HG03432 (cell line): ENCODE measurements around the gene NMNAT1.
"Not testable (repeated sequence)": the region's sequence is repeated elsewhere in the genome, so short reads cannot be mapped to it uniquely, and the experiment has no call there.

ENCODE experiments used
- ATAC-seq: cut with Tn5 transposase; IDR thresholded peaks from one replicate; pipeline ENCODE4 v1.9.1; 2021; ENCODE audit warnings: mild to moderate bottlenecking, moderate library complexity; ENCODE audit not compliant: unreplicated experiment

Gene NMNAT1

GRCh38 chr1:9942939-9943788 is at the start of gene NMNAT1, which contains the start of gene LZIC:
TSS of gene NMNAT1 (plus strand) at chr1:9943475. CDS start at chr1:9972074, 28,599 bp downstream.
TSS of gene LZIC (minus strand) at chr1:9943391. CDS start at chr1:9936619, 6,772 bp downstream.
- ATAC-seq, result peak; percentile 97

GRCh38 chr1:9894115-9894514 is 49.2 kb upstream of the NMNAT1 start:
- no peak for ATAC-seq

- ATAC-seq, result no peak
These were observed 42.9 kb upstream of the NMNAT1 start for GRCh38 chr1:9900142-9901043.

GRCh38 chr1:9901148-9902059 is 41.9 kb upstream of the NMNAT1 start:
- ATAC-seq, result no peak

- no peak for ATAC-seq
These were observed 41.2 kb upstream of the NMNAT1 start for GRCh38 chr1:9902060-9902452.

GRCh38 chr1:9903801-9904527 is 39.3 kb upstream of the NMNAT1 start:
- no peak for ATAC-seq

- ATAC-seq, result no peak
These were observed 38.7 kb upstream of the NMNAT1 start for GRCh38 chr1:9904596-9904995.

- ATAC-seq, result no peak
These were observed 38.3 kb upstream of the NMNAT1 start for GRCh38 chr1:9905010-9905409.

GRCh38 chr1:9906466-9906865 is 36.8 kb upstream of the NMNAT1 start:
- ATAC-seq, result no peak

GRCh38 chr1:9907441-9907840 is 35.8 kb upstream of the NMNAT1 start:
- no peak for ATAC-seq

- no peak for ATAC-seq
These were observed 34.4 kb upstream of the NMNAT1 start for GRCh38 chr1:9908871-9909233.

GRCh38 chr1:9909234-9910046 is 33.8 kb upstream of the NMNAT1 start:
- ATAC-seq, result peak; percentile 16

GRCh38 chr1:9910076-9910422 is 33.2 kb upstream of the NMNAT1 start, which contains the start of gene CTNNBIP1:
TSS of gene CTNNBIP1 (minus strand) at chr1:9910269. CDS start at chr1:9872064, 38,205 bp downstream.
- peak; percentile 79 for ATAC-seq

GRCh38 chr1:9910423-9911178 is 32.7 kb upstream of the NMNAT1 start:
- ATAC-seq, result peak; percentile 90

- ATAC-seq, result no peak
These were observed 30.9 kb upstream of the NMNAT1 start for GRCh38 chr1:9912264-9912936.

- ATAC-seq, result no peak
These were observed 28.7 kb upstream of the NMNAT1 start for GRCh38 chr1:9914610-9914937.

GRCh38 chr1:9916452-9916851 is 26.8 kb upstream of the NMNAT1 start:
- no peak for ATAC-seq

- ATAC-seq, result not testable (repeated sequence)
These were observed 25.8 kb upstream of the NMNAT1 start for GRCh38 chr1:9917495-9917894.
